ENCODE results near the gene KNG1.
"Not testable (repeated sequence)": the region's sequence is repeated elsewhere in the genome, so short reads cannot be mapped to it uniquely, and the experiment has no call there.

Gene KNG1

GRCh38 chr3:186708983-186709679 is 8.0 kb upstream of the KNG1 start:
- DNase-seq (ENCODE audit: low read depth in 2 of 2), result no peak

GRCh38 chr3:186710694-186711093 is 6.5 kb upstream of the KNG1 start:
- DNase-seq (ENCODE audit: low read depth in 2 of 2), result not testable (repeated sequence)

DNA sequence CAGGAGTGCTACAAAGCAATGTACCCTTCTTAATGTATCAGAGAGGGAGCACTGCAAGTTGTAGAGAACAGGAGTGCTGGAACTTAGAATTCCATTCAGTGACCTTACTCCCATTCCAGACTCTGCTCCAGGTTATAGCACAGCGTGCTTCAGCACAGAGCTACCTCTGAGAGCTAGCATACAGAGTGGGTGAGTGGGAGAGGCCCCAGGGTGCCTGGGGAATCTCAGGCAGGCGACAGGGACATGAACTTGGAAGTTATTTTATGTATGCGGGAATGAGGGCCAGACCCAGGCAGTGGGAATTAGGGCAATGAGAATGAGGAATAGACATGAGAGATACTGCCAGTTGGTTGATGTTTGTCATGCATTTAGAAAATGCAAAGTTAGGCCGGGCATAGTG is 3.7 kb upstream of the KNG1 start:
- no peak for DNase-seq (ENCODE audit: low read depth in 2 of 2)

DNA sequence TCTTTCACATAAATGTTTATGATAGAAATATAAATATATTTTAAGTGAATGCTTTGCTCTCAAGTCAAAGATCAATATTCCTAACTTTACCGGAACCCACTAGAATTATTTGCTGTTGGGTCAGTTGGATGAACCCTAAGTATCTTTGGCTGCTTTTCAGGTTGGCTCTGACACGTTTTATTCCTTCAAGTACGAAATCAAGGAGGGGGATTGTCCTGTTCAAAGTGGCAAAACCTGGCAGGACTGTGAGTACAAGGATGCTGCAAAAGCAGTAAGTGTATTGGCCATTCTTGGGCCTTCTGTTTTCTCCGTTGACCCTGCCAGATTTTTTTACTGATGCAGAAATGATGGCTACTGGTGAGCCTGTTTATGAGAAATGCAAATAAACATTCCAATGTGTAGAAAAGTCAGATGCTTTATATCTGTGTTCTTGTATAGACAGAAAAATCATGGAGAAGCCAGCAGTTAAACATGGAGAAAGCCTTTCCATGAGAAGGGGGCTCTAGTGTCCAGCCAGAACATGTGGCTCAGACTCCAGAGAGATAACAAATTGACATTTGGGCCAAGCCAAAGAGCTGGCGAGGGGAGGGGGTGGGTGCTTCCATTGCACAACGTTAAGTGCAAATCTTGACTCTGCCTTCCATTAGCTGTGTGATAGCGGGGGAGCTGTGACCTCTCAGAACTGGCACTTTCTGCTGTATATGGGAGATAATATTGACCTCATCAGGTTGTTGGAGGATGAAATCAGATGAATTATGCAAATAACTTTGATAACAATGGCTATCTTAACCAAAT is 3.0 kb downstream of the KNG1 start:
- no peak for DNase-seq (ENCODE audit: low read depth in 2 of 2)

DNA sequence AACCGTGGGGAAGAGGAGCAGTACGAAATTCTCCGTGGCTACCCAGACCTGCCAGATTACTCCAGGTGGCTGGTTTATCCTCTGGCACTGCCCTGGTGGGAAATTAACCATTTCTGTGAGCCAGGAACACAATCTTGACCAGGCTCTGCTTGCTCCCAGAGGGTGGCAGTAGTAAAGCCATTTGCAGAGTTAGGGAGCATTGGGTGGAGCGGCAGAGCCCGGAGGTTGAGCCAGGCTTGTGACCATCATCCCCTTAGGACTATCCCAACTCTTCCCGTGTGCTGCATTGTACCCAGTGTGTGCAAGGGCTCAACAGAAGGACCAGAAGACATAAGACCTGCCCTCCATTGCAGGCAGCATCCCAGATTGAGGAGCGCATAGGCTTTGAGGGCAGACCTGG is 5.3 kb downstream of the KNG1 start:
- DNase-seq (ENCODE audit: low read depth in 2 of 2), result no peak

DNA sequence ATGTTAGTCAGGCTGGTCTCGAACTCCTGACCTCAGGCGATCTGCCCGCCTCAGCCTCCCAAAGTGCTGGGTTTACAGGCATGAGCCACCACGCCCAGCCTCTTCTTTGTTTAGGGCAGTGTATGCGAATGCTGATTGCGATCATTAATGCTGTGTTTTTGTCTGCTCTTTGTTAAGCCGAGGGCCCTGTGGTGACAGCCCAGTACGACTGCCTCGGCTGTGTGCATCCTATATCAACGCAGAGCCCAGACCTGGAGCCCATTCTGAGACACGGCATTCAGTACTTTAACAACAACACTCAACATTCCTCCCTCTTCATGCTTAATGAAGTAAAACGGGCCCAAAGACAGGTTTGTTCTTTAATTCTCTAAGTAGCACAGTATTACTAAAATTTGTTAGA is 7.8 kb downstream of the KNG1 start:
- DNase-seq (ENCODE audit: low read depth in 2 of 2), result no peak

DNA sequence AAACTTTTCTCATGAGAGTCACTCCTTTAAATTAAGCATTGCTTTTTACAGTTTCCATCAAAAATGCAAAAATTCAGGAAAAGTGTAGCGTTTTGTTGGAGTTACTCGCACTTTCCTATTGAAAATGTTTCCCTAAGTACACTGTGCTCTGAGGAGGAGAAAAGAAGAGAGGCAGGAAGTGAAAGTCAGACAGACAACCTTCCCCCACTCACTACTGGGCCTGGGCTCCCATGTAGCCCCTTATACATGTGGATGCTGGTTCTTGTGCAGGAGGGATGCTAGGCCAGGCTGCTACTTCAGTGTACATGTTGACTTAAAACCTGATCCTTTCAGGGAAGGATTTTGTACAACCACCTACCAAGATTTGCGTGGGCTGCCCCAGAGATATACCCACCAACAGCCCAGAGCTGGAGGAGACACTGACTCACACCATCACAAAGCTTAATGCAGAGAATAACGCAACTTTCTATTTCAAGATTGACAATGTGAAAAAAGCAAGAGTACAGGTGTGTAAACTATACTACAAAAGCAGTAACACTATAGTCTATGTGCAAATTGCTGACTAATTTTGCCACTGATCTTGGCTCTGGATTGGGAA is 15.1 kb downstream of the KNG1 start:
- DNase-seq (ENCODE audit: low read depth in 2 of 2), result no peak

DNA sequence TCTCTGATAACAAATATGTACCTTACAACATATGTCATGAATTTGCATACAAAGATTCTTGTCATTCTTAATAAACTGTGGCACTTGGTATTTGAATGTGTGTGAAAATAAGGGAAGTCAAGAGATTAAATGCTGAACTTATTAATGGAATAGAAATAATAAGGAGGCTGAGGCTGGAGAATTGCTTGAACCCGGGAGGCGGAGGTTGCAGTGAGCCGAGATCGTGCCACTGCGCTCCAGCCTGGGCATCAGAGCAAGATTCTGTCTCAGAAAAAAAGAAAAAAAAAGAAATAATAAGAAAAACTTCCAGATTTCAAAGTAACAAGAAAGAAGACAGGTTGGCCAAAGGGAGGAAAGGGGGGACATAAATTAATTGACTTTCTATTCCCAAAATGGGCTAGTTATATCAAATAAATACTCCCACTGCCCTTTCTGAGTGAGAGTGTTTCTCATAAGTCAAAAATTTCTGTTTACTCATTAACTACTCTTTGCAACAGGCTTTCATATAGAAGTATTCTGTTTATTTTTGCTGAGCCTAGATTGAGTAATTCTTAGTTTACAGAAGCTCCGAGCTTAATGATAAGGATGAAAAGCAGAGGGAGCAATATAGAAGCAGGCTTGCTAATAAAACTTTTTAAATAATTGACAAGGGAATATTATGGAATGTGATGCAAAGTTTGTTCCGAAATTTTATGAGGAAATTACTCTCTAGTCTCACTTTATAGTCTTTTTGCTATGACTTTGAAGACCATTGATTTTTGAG is 25.6 kb downstream of the KNG1 start:
- no peak for DNase-seq (ENCODE audit: low read depth in 2 of 2)

- DNase-seq (ENCODE audit: low read depth in 2 of 2), result no peak
Observed at GRCh38 chr3:186743666-186744065, 26.5 kb downstream of the KNG1 start.

GRCh38 chr3:186746008-186746407 is 28.8 kb downstream of the KNG1 start:
- DNase-seq (ENCODE audit: low read depth in 2 of 2), result no peak

- no peak for DNase-seq (ENCODE audit: low read depth in 2 of 2)
Observed at GRCh38 chr3:186750316-186750715, 33.2 kb downstream of the KNG1 start.

- DNase-seq (ENCODE audit: low read depth in 2 of 2), result no peak
Observed at GRCh38 chr3:186751480-186751879, 34.3 kb downstream of the KNG1 start.

DNA sequence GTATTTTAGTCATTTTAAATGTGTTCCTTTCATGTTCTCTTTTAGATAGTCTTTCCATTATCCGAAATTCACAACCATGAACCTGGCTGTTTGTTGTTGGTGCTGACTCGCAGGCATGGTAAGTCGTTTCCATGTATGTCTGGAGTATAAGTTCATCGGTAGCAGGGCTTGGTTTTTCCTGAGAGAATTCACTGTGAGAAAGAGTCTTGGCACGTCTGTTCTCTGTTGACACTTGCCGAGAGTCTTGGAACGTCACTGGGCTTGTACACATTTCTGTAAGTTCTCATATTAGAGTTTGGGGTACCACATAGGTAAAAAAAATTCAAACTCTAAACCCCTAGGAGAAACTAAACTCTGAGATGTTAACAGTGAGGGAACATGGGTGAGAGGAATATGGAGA is 36.8 kb downstream of the KNG1 start:
- DNase-seq (ENCODE audit: low read depth in 2 of 2), result no peak

GRCh38 chr3:186754871-186755270 is 37.7 kb downstream of the KNG1 start:
- no peak for DNase-seq (ENCODE audit: low read depth in 2 of 2)

DNA sequence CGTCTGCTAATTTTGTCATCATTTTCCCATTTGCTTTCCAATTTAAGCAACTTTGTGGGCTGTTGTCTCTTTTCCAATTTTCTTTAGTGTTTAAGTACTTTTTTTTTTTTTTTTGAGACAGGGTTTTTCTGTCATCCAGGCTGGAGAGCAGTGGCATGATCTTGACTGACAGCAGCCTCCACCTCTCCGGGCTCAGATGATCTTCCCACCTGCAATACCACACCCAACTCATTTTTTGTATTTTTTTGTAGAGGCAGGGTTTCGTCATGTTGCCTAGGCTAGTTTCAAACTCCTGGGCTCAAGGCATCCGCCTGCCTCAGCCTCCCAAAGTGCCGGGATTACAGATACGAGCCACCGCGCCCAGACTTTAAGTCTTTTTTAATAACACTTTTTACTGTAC is 40.1 kb downstream of the KNG1 start:
- no peak for DNase-seq (ENCODE audit: low read depth in 2 of 2)

- no peak for DNase-seq (ENCODE audit: low read depth in 2 of 2)
Observed at GRCh38 chr3:186757686-186758220, 40.6 kb downstream of the KNG1 start.

GRCh38 chr3:186759231-186759930 is 42.2 kb downstream of the KNG1 start:
- no peak for DNase-seq (ENCODE audit: low read depth in 2 of 2)

DNA sequence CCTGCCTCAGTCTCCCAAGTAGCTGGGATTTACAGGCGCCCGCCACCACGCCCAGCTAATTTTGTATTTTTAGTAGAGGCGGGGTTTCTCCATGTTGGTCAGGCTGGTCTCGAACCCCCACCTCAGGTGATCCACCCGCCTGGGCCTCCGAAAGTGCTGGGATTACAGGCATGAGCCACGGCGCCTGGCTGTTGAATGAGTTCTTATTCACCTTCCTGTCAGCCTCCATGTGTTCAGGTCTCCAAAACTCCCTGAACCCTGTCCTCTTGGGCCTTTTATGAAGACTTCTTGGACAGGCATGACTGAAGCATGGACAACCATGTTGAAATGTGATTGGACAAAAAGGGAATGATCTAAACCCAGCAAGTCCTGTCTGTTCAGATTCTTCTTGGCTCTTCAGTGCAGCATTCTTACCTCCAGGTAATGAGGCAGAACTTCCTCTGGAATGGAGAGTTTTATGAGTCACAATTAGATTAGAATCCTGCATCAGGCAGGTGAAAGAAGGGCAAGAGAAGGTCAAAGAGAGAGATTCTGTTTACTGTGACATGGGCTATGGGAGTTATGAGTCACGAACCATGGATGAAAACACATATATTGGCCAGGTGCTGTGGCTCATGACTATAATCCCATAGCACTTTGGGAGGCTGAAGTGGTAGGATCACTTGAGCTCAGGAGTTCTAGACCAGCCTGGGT is 43.1 kb downstream of the KNG1 start:
- DNase-seq (ENCODE audit: low read depth in 2 of 2), result no peak

GRCh38 chr3:186760897-186761447 is 43.8 kb downstream of the KNG1 start:
- DNase-seq (ENCODE audit: low read depth in 2 of 2), result no peak

DNA sequence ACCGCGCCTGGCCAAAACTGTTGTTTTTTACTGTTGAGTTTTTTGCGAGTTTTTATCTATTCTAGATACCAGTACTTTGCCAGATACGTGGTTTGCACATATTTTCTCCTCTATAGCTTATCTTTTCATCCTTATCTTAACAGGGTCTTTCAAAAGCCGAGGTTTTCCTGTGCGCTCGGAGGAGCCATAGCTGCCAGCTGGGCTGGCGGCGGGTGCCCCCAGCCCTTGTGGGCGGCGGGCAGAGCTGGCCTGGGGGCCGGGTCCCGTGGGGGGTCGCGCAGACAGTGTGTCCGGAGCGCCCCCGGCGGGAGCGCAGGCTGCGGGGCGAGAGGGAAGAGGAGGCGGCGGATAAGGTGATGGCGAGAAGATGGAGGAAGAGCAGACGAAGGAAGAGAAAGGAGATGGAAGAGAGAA is 55.1 kb downstream of the KNG1 start:
- DNase-seq (ENCODE audit: low read depth in 2 of 2), result no peak
